Left lung (tissue), 10 donors: Measurements from ENCODE around the gene B4GALNT1. TPM values are rescaled to one million over a fixed set of nuclear protein-coding genes. Genes with fewer than 3 reads are reported as not detected.

Experiments used
- ATAC-seq: fragments of 200-7000 bp; cut with Tn5 transposase; one replicate; pipeline ENCODE4 v1.9.1; 2020; ENCODE audit warnings: moderate library complexity
- DNase-seq, 4 donors: peaks; one replicate each; pipeline ENCODE4 v3.0.0-alpha.2; 2013 to 2020
- H3K27ac ChIP-seq, 2 donors: fragments of 200-600 bp; sonication (generic) in 1 of 2; one replicate each; pipeline versions ENCODE4 v1.5.0 to v1.8.0; 2020 to 2021
- H3K27me3 ChIP-seq, 2 donors: fragments of 200-600 bp; sonication (generic) in 1 of 2; one replicate each; pipeline versions ENCODE4 v1.5.0 to v1.8.0; 2020 to 2021
- H3K36me3 ChIP-seq, 2 donors: fragments of 200-600 bp; sonication (generic) in 1 of 2; one replicate each; pipeline versions ENCODE4 v1.5.0 to v1.8.0; 2020 to 2021
- H3K4me1 ChIP-seq, 2 donors: fragments of 200-600 bp; one replicate each; pipeline ENCODE4 v1.8.0; 2021
- H3K4me3 ChIP-seq, 2 donors: fragments of 200-600 bp; sonication (generic) in 1 of 2; one replicate each; pipeline versions ENCODE4 v1.5.0 to v1.8.0; 2020 to 2021; ENCODE audit warnings: mild to moderate bottlenecking in 1 of 2
- H3K9me3 ChIP-seq, 2 donors: fragments of 200-600 bp; sonication (generic) in 1 of 2; one replicate each; pipeline versions ENCODE4 v1.5.0 to v1.8.0; 2020 to 2021
- CTCF ChIP-seq, 2 donors: fragments of 200-600 bp; sonication (generic) in 1 of 2; IDR thresholded peaks; one replicate each; pipeline versions ENCODE4 v1.5.0 to v1.8.0; 2021; ENCODE audit warnings: antibody characterized with exemption in 2 of 2
- intact Hi-C, 2 donors: fragments of 100-400 bp; cut with DNase I; formaldehyde crosslinking; loops; one replicate each; pipeline versions ENCODE4 v1.11.2 to v1.14.2; 2022
- polyA plus RNA-seq, 6 donors: library from polyadenylated mRNA; unstranded; fragments of 120-200 nt; gene quantifications; one replicate each; pipeline ENCODE4 v1.2.1, GENCODE V29; 2013; ENCODE audit not compliant: insufficient read length in 6 of 6
- total RNA-seq, 2 donors: library from RNA; stranded (reverse); fragmentation: NEBNext Ultra II Directional; extraction: Animal tissue kit (Norgen Biotek cat#: 25700); gene quantifications; one replicate each; pipeline ENCODE4 v1.2.1, GENCODE V29; 2021
- donor health status: DM: no; HTN: yes; CAD: no.
- donor health status: DM: no; HTN: no; CAD: no.

The B4GALNT1 gene
- total and polyA plus RNA-seq, 8 donors, result 0.78 to 3.8 (median 1.4) TPM

GRCh38 chr12:57611827-57612710 lies 20.9 kb downstream of the B4GALNT1 start:
- TF ChIP-seq CTCF (IDR thresholded peaks at IDR 0.05), result no peak
- peaks cover 12 to 97% of the 10 kb centered on the region in 2 donors for H3K27me3 ChIP-seq
- intact Hi-C loops, result no loop called here
- peaks cover 10 to 20% of the 10 kb centered on the region in 2 donors for H3K4me1 ChIP-seq
- H3K36me3 ChIP-seq, result no peaks in the 10 kb centered on the region
- peak overlapping the region in 1 of 2 donors; percentile 48 for H3K27ac ChIP-seq
- no peaks in the 10 kb centered on the region for H3K9me3 ChIP-seq
- DNase-seq, result no peak
- ATAC-seq, result no peak
- H3K4me3 ChIP-seq, result peak overlapping the region; percentile 46 to 55

- TF ChIP-seq CTCF (IDR thresholded peaks at IDR 0.05), result no peak
- Histone ChIP-seq H3K36me3 (no peaks in the 10 kb centered on the region), H3K4me1 (peaks cover 10 to 20% of the 10 kb centered on the region in 2 donors), H3K27ac (peak within 1 kb of the TSS; percentile 18 to 60), H3K9me3 (no peaks in the 10 kb centered on the region), H3K4me3 (peak within 1 kb of the TSS; percentile 46 to 55), H3K27me3 (peaks cover 12 to 97% of the 10 kb centered on the region in 2 donors)
- ATAC-seq (peak; percentile 89), DNase-seq (peak in 3 of 4 donors; percentile 67 to 84 (median 83))
- intact Hi-C loops, result no loop called here
Measured at GRCh38 chr12:57611108-57611826, 21.7 kb downstream of the B4GALNT1 start, which contains the start of gene ARHGEF25. TSS of gene ARHGEF25 (plus strand) at chr12:57611435. CDS start at chr12:57611895, 460 bp downstream.

GRCh38 chr12:57610554-57611107 lies 22.4 kb downstream of the B4GALNT1 start:
- DNase-seq (no peak), ATAC-seq (peak; percentile 19)
- Histone ChIP-seq H3K27ac (peak overlapping the region; percentile 18 to 60), H3K36me3 (no peaks in the 10 kb centered on the region), H3K4me3 (peak overlapping the region; percentile 46 to 55), H3K9me3 (no peaks in the 10 kb centered on the region), H3K4me1 (peaks cover 10 to 22% of the 10 kb centered on the region in 2 donors), H3K27me3 (peaks cover 12 to 97% of the 10 kb centered on the region in 2 donors)
- intact Hi-C loops, result no loop called here
- no peak for TF ChIP-seq CTCF (IDR thresholded peaks at IDR 0.05)

GRCh38 chr12:57609781-57610553 lies 23.0 kb downstream of the B4GALNT1 start:
- peak overlapping the region in 1 of 2 donors; percentile 60 for H3K27ac ChIP-seq
- peak overlapping the region; percentile 46 to 55 for H3K4me3 ChIP-seq
- intact Hi-C loops, result no loop called here
- no peaks in the 10 kb centered on the region for H3K9me3 ChIP-seq
- DNase-seq, result peak in 1 of 4 donors; percentile 48
- peaks cover 12 to 97% of the 10 kb centered on the region in 2 donors for H3K27me3 ChIP-seq
- no peak for ATAC-seq
- TF ChIP-seq CTCF (IDR thresholded peaks at IDR 0.05), result no peak
- peaks cover 10 to 29% of the 10 kb centered on the region in 2 donors for H3K4me1 ChIP-seq
- no peaks in the 10 kb centered on the region for H3K36me3 ChIP-seq
